Caco-2 (cell line): ENCODE results near the gene TBC1D8. TPM values are rescaled to one million over a fixed set of nuclear protein-coding genes. Genes with fewer than 3 reads are reported as not detected.

Source experiments
- BruUV-seq: library from RNA; stranded (reverse); fragments of 400-500 nt; replicated peaks from 2 replicates; lab custom pipeline; 2021; lab: Mats Ljungman, UMichigan
- CTCF ChIA-PET: fragments of 300-600 bp; sonication (Branson Sonifier 250); formaldehyde crosslinking; loops from one replicate; lab custom pipeline; 2022; ENCODE audit warnings: antibody characterized with exemption; lab: Charles Lee
- POLR2A ChIA-PET: fragments of 300-600 bp; sonication (Branson Sonifier 250); formaldehyde crosslinking; loops from one replicate; lab custom pipeline; 2022; ENCODE audit warnings: antibody characterized with exemption; lab: Charles Lee
- DNase-seq, 2 experiments: peaks; one replicate each; pipeline versions ENCODE4 v3.0.0 to v3.0.0-alpha.2; 2020 to 2022
- H3K27me3 ChIP-seq: replicated peaks from 2 replicates; pipeline ENCODE4 v1.6.0; 2011; ENCODE audit warnings: low read length; ENCODE audit not compliant: control insufficient read depth, insufficient read depth
- H3K36me3 ChIP-seq: 2 replicates; pipeline ENCODE4 v1.5.1; 2011; ENCODE audit warnings: low read length; ENCODE audit not compliant: control insufficient read depth, insufficient read depth
- H3K4me1 ChIP-seq: fragments of 250-450 bp; sonication (Bioruptor Pico); 2 replicates; pipeline ENCODE4 v1.5.1; 2020; ENCODE audit warnings: mild to moderate bottlenecking
- H3K4me3 ChIP-seq: 2 replicates; pipeline ENCODE4 v1.5.1; 2011; ENCODE audit warnings: low read depth, mild to moderate bottlenecking, control low read depth, low read length
- H3K9me3 ChIP-seq: fragments of 250-450 bp; sonication (Bioruptor Pico); 2 replicates; pipeline ENCODE4 v1.5.1; 2020; ENCODE audit warnings: mild to moderate bottlenecking, moderate library complexity
- H3K27ac Mint-ChIP-seq: one replicate; pipeline ENCODE4 v1.8.0; 2022; ENCODE audit warnings: mixed read lengths; ENCODE audit not compliant: unreplicated experiment
- H3K27me3 Mint-ChIP-seq: one replicate; pipeline ENCODE4 v1.8.0; 2022; ENCODE audit warnings: mixed read lengths; ENCODE audit not compliant: insufficient read depth, unreplicated experiment
- H3K36me3 Mint-ChIP-seq: one replicate; pipeline ENCODE4 v1.8.0; 2022; ENCODE audit warnings: mild to moderate bottlenecking, mixed read lengths; ENCODE audit not compliant: insufficient read depth, unreplicated experiment
- H3K4me1 Mint-ChIP-seq: one replicate; pipeline ENCODE4 v1.8.0; 2022; ENCODE audit warnings: low read depth, mixed read lengths; ENCODE audit not compliant: unreplicated experiment
- H3K4me3 Mint-ChIP-seq: one replicate; pipeline ENCODE4 v1.8.0; 2022; ENCODE audit warnings: mild to moderate bottlenecking, moderate library complexity, mixed read lengths; ENCODE audit not compliant: unreplicated experiment
- H3K9me3 Mint-ChIP-seq: one replicate; pipeline ENCODE4 v1.8.0; 2022; ENCODE audit warnings: mixed read lengths; ENCODE audit not compliant: unreplicated experiment
- CTCF ChIP-seq, 2 experiments: fragments of 200-600 bp in 1 of 2; IDR thresholded peaks; 1 replicate in 1 of 2; 2 replicates in 1 of 2; pipeline versions ENCODE4 v1.5.1 to v1.8.0; 2011 to 2022; ENCODE audit warnings: antibody characterized with exemption in 1 of 2, control low read depth in 1 of 2, inconsistent platforms in 1 of 2, low read depth in 1 of 2, low read length in 1 of 2, mild to moderate bottlenecking in 1 of 2, moderate library complexity in 1 of 2; ENCODE audit not compliant: insufficient read depth in 1 of 2, severe bottlenecking in 1 of 2, unreplicated experiment in 1 of 2
- intact Hi-C: fragments of 100-400 bp; cut with micrococcal nuclease; formaldehyde crosslinking; loops from one replicate; pipeline ENCODE4 v1.10.0; 2022; ENCODE audit not compliant: unreplicated experiment
- total RNA-seq: library from RNA; stranded (reverse); gene quantifications from 2 replicates; pipeline ENCODE4 v1.2.3, GENCODE V29; 2022

TBC1D8 gene
- total RNA-seq, 1 experiment from 2014 or later = 29.5 TPM

GRCh38 chr2:101011152-101011551, 140.0 kb downstream of the TBC1D8 start:
- peaks cover 74% of the 10 kb centered on the region for H3K36me3 Mint-ChIP-seq
- CTCF ChIA-PET = interaction anchor here (0.6 kb wide), 1 partner anchor 125 kb away, joined by 3 read pairs; no protein-coding TSS in a partner anchor
- no peak for TF ChIP-seq CTCF (IDR thresholded peaks at IDR 0.05; ENCODE audit: insufficient read depth in 1 of 2, low read depth in 1 of 2, low read length in 1 of 2, severe bottlenecking in 1 of 2, unreplicated experiment in 1 of 2)
- no peaks in the 10 kb centered on the region for H3K4me1 ChIP-seq
- peak overlapping the region; percentile 68 for H3K27ac Mint-ChIP-seq
- no peak for DNase-seq
- H3K9me3 Mint-ChIP-seq = no peaks in the 10 kb centered on the region
- no TSS peak for BruUV-seq
- H3K27me3 ChIP-seq = no peaks in the 10 kb centered on the region
- peaks cover 10% of the 10 kb centered on the region for H3K36me3 ChIP-seq
- H3K27me3 Mint-ChIP-seq = no peaks in the 10 kb centered on the region
- H3K9me3 ChIP-seq = 0 out of 2 replicates have a peak, but pooled peaks cover 4% of the 10 kb centered on the region
- no peak overlapping the region for H3K4me3 Mint-ChIP-seq
- no peak overlapping the region for H3K4me3 ChIP-seq
- intact Hi-C loops = no loop called here
- POLR2A ChIA-PET = no interaction called here
- H3K4me1 Mint-ChIP-seq = peaks cover 11% of the 10 kb centered on the region

GRCh38 chr2:101007415-101008345, 143.5 kb downstream of the TBC1D8 start:
- Histone ChIP-seq H3K4me3 (no peak overlapping the region), H3K27me3 (no peaks in the 10 kb centered on the region), H3K4me1 (peaks cover 13% of the 10 kb centered on the region), H3K9me3 (no peaks in the 10 kb centered on the region), H3K36me3 (peaks cover 13% of the 10 kb centered on the region)
- TSS peak; percentile 42 for BruUV-seq
- Mint-ChIP-seq H3K36me3 (peaks cover 100% of the 10 kb centered on the region), H3K27me3 (no peaks in the 10 kb centered on the region), H3K4me3 (no peak overlapping the region), H3K27ac (no peak overlapping the region), H3K9me3 (no peaks in the 10 kb centered on the region), H3K4me1 (peaks cover 35% of the 10 kb centered on the region)
- ChIA-PET CTCF (interaction anchor here (0.5 to 1.1 kb wide), 2 partner anchors 53 to 146 kb away, joined by 3 to 4 read pairs; no protein-coding TSS in a partner anchor), POLR2A (interaction anchor here (0.6 to 0.9 kb wide), 3 partner anchors 40 to 445 kb away, joined by 3 to 5 read pairs (median 4); partner anchors contain the start of gene PDCL3)
- TF ChIP-seq CTCF (IDR thresholded peaks at IDR 0.05; ENCODE audit: insufficient read depth in 1 of 2, low read depth in 1 of 2, low read length in 1 of 2, severe bottlenecking in 1 of 2, unreplicated experiment in 1 of 2) = no peak
- intact Hi-C loops = no loop called here
- no peak for DNase-seq

- no peak for DNase-seq
- no peak for TF ChIP-seq CTCF (IDR thresholded peaks at IDR 0.05; ENCODE audit: insufficient read depth in 1 of 2, low read depth in 1 of 2, low read length in 1 of 2, severe bottlenecking in 1 of 2, unreplicated experiment in 1 of 2)
- ChIA-PET CTCF (no interaction called here), POLR2A (no interaction called here)
- peaks cover 13% of the 10 kb centered on the region for H3K4me1 ChIP-seq
- H3K9me3 ChIP-seq = no peaks in the 10 kb centered on the region
- BruUV-seq = no TSS peak
- H3K36me3 ChIP-seq = peaks cover 16% of the 10 kb centered on the region
- no peaks in the 10 kb centered on the region for H3K27me3 ChIP-seq
- Mint-ChIP-seq H3K9me3 (no peaks in the 10 kb centered on the region), H3K4me3 (no peak overlapping the region), H3K27me3 (no peaks in the 10 kb centered on the region), H3K4me1 (peaks cover 28% of the 10 kb centered on the region), H3K36me3 (peaks cover 95% of the 10 kb centered on the region), H3K27ac (no peak overlapping the region)
- no peak overlapping the region for H3K4me3 ChIP-seq
- intact Hi-C loops = no loop called here
Measured at GRCh38 chr2:101006065-101006715, 145.0 kb downstream of the TBC1D8 start.
